DMS153 treated with DMSO at 0.1 percent for 48 hours (cell line): ENCODE data around the gene KRTAP12-3.
"Not testable (repeated sequence)": the region's sequence is repeated elsewhere in the genome, so short reads cannot be mapped to it uniquely, and the experiment has no call there.

ENCODE experiments used
- DNase-seq: peaks from one replicate; lab custom pipeline; 2025; ENCODE audit not compliant: unreplicated experiment; lab: John Stamatoyannopoulos, UW

Gene KRTAP12-3

DNA sequence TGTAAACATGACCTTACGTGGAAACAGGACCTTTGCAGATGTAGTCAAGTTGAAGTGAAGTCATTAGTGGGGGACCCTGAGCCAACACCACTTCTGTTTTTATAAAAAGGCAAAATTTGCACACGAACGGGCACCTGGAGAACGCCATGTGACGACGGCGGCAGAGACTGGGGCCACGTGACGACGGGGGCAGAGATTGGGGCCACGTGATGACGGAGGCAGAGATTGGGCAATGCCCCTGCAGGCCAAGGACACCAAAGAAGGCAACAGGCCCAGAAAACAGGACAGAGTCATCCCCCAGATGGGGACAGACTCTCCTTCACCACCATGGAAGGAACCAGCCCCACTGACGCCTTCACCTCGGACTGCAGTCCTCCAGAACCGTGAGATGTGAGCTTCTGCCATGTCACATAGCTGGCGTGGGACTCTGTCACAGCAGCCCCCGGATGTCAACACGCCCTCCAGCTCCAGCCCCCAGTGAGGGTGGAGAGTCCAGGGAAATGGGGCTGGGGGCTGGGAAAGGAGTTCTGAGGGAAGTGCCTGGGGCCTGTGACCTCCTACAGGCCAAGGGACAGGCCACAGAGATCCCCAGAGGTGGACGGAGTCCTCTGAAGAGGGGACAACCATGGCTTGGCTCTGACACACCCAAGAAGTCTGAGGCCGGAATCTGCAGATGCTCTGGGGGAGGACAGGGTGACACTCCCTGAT is 7.3 kb upstream of the KRTAP12-3 start:
- no peak for DNase-seq

DNA sequence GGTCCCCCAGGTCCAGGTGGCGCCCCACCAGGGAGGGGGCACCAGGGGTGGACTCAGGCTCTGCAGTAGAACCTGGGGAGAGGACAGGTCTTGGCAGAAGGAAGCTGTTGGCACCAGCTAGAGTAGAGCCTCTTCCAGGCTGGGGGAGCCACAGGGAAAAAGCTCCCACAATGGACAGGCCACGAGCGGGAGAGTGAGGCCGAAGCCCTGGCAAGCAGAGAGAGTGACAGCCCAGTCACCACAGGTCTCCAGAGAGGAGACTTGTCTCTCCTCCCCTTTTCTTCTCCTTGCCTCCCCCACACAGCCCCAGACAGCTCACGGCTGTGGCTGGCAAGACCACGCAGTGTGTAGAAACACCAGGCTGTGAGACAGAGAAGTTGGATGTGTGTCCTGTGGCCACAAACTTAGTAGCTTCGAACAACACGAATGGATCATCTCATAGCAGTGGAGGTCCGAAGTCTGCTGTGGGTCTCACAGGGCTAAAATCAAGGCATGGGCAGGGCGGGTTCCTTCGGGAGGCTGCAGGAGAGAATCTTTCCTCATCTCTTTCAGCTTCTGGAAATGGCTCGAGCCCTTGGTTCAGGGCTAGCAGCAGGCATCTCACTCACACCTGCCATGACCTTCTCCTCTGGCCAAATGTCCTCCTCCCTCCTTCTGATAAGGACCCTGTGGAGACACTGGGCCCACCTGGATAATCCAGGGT is 6.6 kb upstream of the KRTAP12-3 start:
- no peak for DNase-seq

DNA sequence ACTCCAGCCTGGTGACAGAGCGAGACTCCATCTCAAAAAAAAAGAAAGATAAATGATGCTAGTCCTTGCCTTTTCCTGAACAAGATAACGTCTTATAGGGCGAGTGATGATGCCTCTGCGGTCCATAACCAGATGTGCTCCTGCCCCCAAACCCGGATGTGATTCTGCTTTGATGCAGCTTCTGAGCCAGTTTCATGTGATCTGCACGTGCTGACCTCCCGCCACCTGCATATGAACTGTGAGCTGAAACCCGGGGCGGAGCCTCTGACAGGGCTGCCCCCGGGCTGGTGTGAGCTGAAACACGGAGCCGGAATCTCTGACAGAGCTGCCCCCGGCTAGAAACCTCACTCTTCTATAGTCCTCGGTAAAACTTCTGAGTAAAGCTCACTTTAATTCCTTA is 4.6 kb upstream of the KRTAP12-3 start:
- DNase-seq = no peak

DNA sequence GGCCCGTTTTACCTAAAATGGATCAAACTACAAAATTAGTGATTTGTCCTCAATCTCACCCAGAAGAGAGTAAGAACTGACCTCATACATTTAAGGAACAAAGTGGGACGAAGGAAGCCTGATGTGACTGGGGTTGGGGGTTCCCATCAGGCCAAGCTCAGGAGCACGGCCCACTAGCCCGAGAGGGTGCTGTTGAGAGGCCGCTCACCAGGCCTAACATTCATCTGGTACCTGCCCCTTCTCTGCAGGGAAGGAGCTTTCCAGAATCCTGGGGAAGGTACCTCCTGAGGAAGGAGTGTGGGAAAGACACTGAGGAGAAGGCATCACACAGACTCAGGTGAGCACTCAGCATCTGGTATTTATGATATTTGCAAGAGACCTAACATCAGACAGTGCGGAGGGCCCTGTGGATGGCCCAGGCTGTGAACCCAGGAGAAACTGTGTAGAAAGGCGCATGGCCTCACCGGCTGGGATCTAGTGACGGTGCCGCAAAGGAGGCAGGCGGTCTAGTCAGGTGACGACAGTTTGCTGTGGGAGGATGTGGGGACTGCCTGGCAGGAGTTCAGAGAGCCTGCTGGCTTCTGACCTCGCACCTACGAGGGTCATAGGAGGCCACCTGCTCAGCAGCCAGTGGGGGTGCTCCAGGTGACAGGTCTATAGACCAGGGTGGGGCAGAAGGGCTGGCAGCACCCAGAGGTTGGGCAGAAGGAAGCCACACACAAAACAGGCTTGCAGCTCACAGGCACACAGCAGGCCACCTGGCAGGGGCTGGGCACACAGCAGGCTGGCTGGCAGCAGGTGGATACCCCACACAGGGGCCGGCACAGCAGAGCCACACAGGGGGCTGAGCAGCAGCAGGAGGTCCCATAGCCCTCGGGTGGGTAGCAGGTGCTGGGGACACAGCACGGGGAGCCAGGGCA is 3.8 kb upstream of the KRTAP12-3 start:
- DNase-seq = no peak

DNA sequence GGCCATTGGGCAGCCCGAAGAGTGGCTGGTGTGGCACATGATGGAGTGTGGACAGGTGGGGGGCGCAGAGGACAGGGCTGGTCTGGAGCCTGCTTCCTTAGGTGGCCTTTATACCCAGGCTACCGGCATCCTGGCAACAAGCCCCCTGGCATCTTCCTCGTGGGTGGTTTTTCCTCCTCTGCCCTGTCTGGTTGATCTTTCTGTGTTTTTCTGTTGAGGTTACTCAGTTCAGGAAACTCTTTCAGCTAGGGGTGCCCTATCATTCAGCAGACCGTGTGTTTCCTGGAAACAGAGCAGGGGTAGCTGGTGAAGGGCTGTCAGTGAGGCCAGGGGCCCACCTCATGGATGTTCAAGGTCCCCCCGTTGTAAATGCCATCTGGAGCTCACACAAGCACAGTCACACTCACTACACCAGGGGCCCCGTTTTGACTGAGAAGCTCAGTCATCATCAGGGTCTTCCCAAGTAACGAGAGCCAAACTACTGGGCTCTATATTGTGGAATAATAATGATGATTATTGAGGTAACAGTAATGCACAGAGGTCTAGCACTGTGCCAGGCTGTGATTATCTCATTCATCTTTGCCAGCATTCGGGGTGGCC is 3.1 kb upstream of the KRTAP12-3 start, which contains the start of gene KRTAP12-4:
TSS of gene KRTAP12-4 (minus strand) at position 84 of the 600 bp plus-strand sequence. CDS start at position 39, 45 bp downstream.
- no peak for DNase-seq

DNA sequence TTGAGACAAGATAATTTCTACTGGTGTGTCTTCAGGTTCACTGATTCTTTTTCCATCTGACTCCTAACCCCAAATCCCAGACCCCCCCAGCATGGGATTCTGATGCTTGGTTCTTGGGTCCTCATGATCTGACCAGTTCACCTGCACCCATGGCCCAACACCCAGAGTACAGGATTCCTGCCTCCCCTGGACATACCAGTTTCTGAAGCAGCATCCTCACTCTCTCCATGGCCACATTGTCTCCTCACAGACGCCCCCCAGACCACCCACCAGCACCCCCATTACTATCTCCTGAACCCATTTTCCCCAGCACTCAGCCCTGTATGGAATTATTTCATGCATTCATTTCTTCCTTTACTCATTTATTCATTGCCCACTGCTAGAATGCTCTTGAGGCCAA is 864 bp upstream of the KRTAP12-3 start:
- DNase-seq = no peak

DNA sequence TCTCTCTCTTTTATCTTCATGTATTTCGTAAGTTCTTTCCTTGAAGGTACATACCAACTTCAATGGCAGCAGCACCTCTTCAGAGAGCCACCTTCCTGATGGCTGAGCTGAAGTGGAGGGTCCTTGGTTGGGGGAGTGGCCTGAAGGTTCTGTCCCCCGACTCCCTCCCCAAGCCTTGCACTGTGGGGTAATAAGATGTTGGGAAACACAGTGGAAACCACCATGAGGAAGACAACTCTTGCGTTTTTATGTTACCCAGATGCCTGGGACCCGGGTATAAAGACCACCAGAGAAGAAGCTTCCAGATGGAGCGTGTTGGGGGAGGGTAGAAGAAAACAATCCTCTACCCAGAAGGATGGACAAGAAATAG is 794 bp downstream of the KRTAP12-3 start:
- DNase-seq = no peak

DNA sequence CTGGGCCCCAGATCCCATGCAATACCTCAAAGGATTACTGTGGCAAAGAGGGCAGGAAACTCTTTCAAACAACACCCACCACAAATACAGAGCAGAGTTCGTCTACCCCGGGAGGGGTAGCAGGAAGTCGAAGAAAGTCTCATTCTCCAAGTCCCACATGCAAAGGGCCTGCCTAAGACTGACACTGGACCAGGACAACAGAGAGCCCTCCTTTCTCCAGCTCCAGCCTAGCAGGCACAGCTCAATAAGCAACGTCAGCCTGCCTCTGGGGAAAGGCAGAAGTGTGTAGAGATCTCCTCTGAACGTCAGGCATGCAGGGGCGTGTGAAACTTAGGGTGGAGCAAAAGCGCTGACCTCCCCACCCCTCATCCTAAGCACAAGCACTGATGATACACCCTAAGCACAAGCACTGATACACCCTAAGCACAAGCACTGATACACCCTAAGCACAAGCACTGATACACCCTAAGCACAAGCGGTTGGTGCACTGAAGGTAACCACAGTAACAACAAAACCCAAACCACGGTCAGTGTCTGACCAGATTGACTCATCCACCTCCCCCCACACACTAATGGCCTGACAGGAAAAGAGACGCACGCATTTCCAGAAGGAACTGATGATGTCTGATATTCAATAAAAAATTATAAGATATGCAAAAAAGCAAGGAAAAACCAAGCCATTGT is 1.3 kb downstream of the KRTAP12-3 start:
- no peak for DNase-seq

DNA sequence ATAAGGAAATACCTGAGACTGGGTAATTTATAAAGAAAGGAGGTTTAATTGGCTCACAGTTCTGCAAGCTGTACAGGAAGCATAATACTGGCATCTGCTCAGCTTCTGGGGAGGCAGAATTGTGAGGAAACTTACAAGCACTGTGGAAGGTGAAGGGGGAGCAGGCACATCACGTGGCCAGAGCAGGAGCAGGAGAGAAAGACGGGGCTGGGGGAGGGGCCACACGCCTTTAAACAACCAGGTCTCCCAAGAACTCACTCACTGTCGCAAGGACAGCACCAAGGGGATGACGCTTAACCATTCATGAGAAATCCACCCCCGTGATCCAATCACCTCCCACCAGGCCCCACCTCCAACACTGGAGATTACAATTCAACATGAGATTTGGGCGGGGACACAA is 3.8 kb downstream of the KRTAP12-3 start:
- not testable (repeated sequence) for DNase-seq

DNA sequence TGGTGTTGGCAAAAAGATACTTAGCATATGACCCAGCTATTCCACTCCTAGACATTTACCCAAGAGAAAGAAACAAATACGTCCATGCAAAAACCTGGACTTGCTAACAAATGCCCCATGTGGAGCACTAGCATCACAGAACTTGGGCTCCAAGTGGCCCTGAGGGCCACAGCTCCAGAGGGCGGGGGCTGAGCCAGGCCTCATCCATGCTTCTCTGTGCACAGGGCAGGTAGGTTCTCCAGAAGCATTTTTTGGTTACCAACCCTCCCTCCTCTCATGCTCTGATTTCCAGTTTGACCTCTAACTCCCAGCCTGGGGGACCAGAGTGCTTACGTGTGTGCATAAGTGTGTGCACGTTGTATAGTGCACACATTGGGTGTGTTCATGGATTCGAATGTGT is 7.0 kb downstream of the KRTAP12-3 start:
- no peak for DNase-seq

DNA sequence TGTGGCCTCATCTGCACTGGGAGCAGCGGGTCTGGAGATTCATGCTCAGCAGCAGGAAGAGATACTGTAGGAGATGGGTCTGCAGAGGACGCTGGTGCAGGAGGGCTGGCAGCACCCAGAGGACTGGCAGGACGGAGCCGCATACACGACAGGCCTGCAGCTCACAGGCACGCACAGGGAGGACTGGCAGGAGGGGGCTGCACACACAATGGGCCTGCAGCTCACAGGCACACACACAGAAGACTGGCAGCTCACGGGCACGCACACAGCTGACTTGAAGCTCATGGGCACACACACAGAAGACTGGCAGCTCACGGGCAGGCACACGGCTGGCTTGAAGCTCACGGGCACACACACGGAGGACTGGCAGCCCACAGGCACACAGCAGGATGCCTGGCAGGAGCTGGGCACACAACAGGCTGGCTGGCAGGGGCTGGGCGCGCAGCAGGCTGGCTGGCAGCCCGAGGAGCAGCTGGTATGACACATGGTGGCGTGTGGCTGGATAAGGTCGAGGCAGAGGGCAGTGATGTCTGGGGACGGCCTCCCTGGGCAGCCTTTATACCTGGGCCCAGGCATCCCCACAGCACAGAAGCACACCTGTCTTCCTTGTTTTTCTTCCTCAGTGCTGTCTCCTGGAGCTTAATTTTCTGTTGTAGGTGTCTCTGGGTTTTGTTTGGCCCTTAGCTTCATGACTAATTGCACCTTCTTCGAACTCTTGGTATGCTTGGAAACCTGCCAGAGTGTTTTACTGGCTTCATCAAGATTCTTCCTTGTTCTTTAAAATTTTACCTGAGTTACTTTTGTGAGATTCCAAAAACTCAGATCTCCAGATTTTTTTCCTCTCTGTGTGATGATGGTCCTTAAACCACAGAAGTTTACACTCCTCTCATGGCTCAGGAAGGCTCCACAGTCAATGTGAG is 8.9 kb downstream of the KRTAP12-3 start, which contains the start of gene KRTAP12-2:
TSS of gene KRTAP12-2 (minus strand) at position 527 of the 920 bp plus-strand sequence. CDS start at position 486, 41 bp downstream.
- DNase-seq = no peak

DNA sequence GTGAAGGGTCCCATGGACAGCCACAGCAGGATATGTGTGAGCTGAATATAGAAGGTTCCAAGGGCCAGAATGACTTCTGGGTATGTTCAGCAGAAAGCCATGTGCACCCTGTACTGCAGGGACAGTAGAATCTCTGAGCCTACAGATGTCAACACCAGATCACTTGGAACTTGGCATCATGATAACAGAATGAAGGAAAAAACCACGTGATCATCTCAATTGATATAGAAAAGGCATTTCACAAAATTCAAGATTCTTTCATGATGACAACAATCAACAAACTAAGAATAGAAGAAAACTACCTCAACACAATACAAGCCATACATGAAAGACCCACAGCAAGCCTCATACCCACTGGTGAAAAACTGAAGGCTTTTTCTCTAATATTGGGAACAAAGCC is 9.9 kb downstream of the KRTAP12-3 start:
- no peak for DNase-seq

DNA sequence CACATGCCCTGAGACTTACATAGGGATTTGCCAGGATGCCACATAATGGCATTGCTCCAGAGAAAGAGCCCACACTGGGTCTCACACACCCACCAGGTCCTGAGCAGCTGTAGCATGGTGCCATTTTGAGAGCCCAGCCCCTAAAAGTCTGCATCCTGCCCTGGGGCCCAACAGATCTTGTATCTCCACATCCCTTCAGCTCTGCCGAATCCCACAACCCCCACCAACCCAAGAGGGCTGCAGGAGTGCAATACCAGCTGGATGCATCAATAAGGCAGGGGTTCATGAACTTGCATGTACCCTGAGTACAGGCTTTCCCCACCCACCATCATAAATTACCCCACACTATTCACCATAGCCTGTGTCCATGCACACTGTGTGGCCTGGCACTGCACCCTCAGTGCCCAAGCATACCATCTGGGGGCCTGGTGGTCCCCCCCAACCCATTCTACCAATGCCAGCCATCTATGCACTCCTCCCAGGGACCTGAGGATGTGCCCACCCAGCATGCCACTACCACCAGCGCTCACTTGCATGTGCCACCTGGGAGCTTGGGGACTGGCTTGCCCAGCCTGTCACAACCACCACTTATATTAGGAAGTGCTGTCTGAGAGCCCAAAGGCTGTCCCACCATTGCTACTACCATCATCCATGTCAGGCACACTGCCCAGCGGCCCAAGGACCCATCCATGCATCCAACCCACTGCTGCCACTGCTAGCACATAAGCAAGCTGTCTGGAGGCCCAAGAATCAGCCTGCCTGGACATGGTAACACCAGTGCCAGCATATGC is 13.1 kb downstream of the KRTAP12-3 start:
- no peak for DNase-seq

DNA sequence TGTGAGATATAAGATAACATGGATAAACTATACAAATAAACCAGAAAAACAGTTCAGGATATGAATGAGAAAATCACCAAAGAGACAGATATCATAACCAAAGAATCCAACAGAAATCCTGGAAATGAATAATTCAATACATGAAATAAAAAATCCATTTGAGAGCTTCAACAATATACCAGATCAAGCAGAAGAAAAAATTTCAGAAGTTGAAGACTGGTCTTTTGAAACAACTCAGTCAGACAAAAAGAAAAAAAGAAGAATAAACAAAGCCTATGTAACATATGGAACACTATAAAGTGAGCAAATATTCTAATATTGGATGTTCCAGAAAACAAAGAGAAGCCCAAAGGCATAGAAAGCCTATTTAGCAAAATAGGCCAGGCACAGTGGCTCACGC is 14.2 kb downstream of the KRTAP12-3 start:
- DNase-seq = no peak

DNA sequence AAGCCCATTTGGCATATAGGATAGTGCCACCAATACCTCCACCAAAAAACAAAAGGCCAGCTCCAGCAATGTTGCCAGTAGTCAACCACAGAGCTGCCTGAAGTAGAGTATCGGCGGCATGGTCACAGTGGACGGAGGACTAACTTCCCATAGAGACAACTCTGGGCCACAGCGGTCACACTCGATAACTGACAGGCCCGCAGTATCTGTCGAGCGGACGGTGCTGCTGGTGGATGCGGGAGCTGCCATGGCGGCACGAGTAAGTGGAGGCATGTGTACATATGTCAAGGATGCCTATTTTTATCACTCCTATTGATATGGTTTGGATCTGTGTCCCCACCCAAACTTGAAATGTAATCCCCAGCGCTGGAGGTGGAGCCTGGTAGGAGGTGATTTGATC is 20.1 kb downstream of the KRTAP12-3 start:
- DNase-seq = no peak

DNA sequence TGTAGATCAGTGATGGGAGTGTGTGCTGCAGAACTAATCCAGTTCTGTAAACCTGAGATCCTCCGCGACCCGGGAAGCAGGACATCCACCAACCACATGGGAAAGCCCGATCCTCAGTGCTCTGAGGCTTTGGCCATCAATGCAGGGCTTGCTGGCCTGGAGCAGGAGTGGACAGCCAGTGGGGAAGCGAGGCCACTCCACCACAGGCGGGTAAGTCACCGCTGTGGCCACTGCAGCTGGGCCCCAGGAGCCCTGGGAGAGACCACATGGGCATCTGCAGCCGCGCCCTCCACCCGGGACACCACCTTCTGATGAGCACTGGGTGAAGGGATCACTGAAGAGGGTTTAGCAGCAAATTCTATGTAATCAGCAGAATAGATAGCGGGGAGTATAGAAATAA is 23.4 kb downstream of the KRTAP12-3 start:
- DNase-seq = no peak

DNA sequence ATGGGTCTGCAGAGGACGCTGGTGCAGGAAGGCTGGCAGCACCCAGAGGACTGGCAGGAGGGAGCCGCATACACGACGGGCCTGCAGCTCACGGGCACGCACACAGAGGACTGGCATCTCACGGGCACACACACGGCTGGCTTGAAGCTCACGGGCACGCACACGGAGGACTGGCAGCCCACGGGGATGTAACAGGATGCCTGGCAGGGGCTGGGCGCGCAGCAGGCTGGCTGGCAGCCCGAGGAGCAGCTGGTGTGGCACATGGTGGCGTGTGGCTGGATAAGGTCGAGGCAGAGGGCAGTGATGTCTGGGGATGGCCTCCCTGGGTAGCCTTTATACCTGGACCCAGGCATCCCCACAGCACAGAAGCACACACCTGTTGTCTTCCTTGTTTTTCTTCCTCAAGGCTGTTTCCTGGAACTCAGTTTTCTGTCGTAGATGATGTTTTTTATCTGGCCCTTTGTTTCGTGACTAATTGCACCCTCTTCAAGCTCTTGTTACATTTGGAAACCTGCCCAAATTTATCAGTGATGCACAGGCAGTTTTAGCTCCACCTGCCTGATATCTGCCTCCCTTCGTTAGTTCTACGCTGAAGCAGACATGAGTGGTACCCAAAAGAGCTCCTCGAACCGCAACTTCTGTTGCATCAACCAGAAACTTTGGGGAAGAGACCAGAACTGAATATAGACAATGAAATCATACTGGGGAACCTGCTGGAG is 24.3 kb downstream of the KRTAP12-3 start, which contains the start of gene KRTAP12-1:
TSS of gene KRTAP12-1 (minus strand) at position 303 of the 719 bp plus-strand sequence. CDS start at position 263, 40 bp downstream.
- peak; percentile 92 for DNase-seq
